Osteocyte (in vitro differentiated cells): ENCODE results near the gene SLC4A5. TPM values are rescaled to one million over a fixed set of nuclear protein-coding genes. Genes with fewer than 3 reads are reported as not detected.

Experiments used
- DNase-seq: peaks from one replicate; pipeline ENCODE4 v3.0.0; 2021; ENCODE audit warnings: mixed read lengths; ENCODE audit not compliant: unreplicated experiment; ENCODE audit errors: extremely low spot score
- H3K27ac Mint-ChIP-seq: one replicate; pipeline ENCODE4 v1.8.0; 2021; ENCODE audit warnings: mild to moderate bottlenecking, mixed read lengths; ENCODE audit not compliant: unreplicated experiment
- H3K27me3 Mint-ChIP-seq: one replicate; pipeline ENCODE4 v1.8.0; 2021; ENCODE audit warnings: mixed read lengths; ENCODE audit not compliant: unreplicated experiment
- H3K36me3 Mint-ChIP-seq: one replicate; pipeline ENCODE4 v1.8.0; 2021; ENCODE audit warnings: mixed read lengths; ENCODE audit not compliant: unreplicated experiment
- H3K4me1 Mint-ChIP-seq: one replicate; pipeline ENCODE4 v1.8.0; 2021; ENCODE audit warnings: mixed read lengths; ENCODE audit not compliant: unreplicated experiment
- H3K4me3 Mint-ChIP-seq: one replicate; pipeline ENCODE4 v1.8.0; 2021; ENCODE audit warnings: mild to moderate bottlenecking, moderate library complexity, mixed read lengths; ENCODE audit not compliant: unreplicated experiment
- H3K9me3 Mint-ChIP-seq: one replicate; pipeline ENCODE4 v1.8.0; 2021; ENCODE audit warnings: mixed read lengths; ENCODE audit not compliant: unreplicated experiment
- total RNA-seq: library from RNA; stranded (reverse); gene quantifications from 2 replicates; pipeline ENCODE4 v1.2.1, GENCODE V29; 2021
- TF ChIP-seq, protein P1 (sequence below): fragments of 200-600 bp; sonication (generic); IDR thresholded peaks from 2 replicates; pipeline ENCODE4 v1.5.0; 2021; ENCODE audit warnings: antibody characterized with exemption, mild to moderate bottlenecking, moderate library complexity

Gene SLC4A5
- total RNA-seq, 1 donor from 2014 or later, result 1.6 TPM

DNA sequence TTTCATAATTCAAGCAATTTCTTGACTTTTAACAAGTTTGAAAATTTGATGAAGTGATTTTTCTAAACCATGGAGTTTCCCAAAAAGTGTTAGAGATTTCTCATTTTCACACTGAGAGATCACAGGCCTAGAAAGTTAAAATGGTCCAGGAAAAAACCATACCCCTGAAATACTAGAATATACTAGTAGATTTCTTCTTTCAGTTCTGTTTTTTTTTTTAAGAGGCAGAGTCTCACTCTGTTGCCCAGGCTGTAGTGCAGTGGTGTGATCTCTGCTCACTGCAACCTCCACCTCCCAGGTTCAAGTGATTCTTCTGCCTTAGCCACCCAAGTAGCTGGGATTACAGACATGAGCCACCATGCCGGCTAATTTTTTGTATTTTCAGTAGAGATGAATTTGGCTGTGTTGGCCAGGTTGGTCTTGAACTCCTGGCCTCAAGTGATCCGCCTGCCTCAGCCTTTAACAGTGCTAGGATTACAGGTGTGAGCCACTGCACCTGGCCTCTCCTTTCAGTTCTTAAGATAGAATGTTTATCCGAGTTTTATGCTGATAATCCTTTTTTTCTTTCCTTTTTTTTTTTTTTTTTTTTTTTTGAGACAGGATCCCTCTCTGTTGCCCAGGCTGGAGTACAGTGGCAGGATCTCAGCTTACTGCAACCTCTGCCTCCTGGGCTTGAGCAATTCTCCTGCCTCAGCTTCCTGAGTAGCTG, 130.4 kb downstream of the SLC4A5 start:
- no peaks in the 10 kb centered on the region for H3K9me3 Mint-ChIP-seq
- H3K4me3 Mint-ChIP-seq, result no peak overlapping the region
- H3K27ac Mint-ChIP-seq, result no peak overlapping the region
- peaks cover 26% of the 10 kb centered on the region for H3K4me1 Mint-ChIP-seq
- TF ChIP-seq, protein P1, sequence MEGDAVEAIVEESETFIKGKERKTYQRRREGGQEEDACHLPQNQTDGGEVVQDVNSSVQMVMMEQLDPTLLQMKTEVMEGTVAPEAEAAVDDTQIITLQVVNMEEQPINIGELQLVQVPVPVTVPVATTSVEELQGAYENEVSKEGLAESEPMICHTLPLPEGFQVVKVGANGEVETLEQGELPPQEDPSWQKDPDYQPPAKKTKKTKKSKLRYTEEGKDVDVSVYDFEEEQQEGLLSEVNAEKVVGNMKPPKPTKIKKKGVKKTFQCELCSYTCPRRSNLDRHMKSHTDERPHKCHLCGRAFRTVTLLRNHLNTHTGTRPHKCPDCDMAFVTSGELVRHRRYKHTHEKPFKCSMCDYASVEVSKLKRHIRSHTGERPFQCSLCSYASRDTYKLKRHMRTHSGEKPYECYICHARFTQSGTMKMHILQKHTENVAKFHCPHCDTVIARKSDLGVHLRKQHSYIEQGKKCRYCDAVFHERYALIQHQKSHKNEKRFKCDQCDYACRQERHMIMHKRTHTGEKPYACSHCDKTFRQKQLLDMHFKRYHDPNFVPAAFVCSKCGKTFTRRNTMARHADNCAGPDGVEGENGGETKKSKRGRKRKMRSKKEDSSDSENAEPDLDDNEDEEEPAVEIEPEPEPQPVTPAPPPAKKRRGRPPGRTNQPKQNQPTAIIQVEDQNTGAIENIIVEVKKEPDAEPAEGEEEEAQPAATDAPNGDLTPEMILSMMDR, result no peak
- DNase-seq, result peak; percentile 19
- H3K27me3 Mint-ChIP-seq, result no peaks in the 10 kb centered on the region
- H3K36me3 Mint-ChIP-seq, result peaks cover 64% of the 10 kb centered on the region

GRCh38 chr2:74206180-74206688, 137.0 kb downstream of the SLC4A5 start:
- Mint-ChIP-seq H3K27ac (peak overlapping the region; percentile 64), H3K4me1 (peaks cover 83% of the 10 kb centered on the region), H3K4me3 (peak overlapping the region; percentile 10), H3K36me3 (peaks cover 53% of the 10 kb centered on the region), H3K9me3 (no peaks in the 10 kb centered on the region), H3K27me3 (no peaks in the 10 kb centered on the region)
- DNase-seq, result no peak
- TF ChIP-seq, protein P1, result no peak

DNA sequence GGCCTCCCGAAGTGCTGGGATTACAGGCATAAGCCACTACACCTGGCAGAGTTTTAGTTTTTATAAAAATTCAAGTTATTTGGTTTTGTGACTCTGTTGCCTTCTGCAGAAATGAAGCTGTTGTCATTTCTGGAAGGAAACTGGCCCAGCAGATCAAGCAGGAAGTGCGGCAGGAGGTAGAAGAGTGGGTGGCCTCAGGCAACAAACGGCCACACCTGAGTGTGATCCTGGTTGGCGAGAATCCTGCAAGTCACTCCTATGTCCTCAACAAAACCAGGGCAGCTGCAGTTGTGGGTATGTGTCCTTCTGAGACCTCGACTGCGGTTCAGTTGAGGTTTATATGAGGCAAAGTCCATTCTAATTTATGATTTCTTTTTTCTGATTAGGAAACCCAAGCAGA, 137.6 kb downstream of the SLC4A5 start:
- no peak for DNase-seq
- peaks cover 50% of the 10 kb centered on the region for H3K36me3 Mint-ChIP-seq
- TF ChIP-seq, protein P1, result no peak
- no peak overlapping the region for H3K27ac Mint-ChIP-seq
- no peaks in the 10 kb centered on the region for H3K9me3 Mint-ChIP-seq
- peaks cover 89% of the 10 kb centered on the region for H3K4me1 Mint-ChIP-seq
- H3K27me3 Mint-ChIP-seq, result no peaks in the 10 kb centered on the region
- H3K4me3 Mint-ChIP-seq, result no peak overlapping the region

- DNase-seq, result no peak
- Mint-ChIP-seq H3K27me3 (no peaks in the 10 kb centered on the region), H3K9me3 (no peaks in the 10 kb centered on the region), H3K27ac (peak overlapping the region; percentile 14), H3K4me1 (peaks cover 90% of the 10 kb centered on the region), H3K4me3 (no peak overlapping the region), H3K36me3 (peaks cover 46% of the 10 kb centered on the region)
- TF ChIP-seq, protein P1, result no peak
These were observed 138.1 kb downstream of the SLC4A5 start for GRCh38 chr2:74205113-74205512.

- Mint-ChIP-seq H3K4me3 (no peak overlapping the region), H3K27ac (no peak overlapping the region), H3K27me3 (no peaks in the 10 kb centered on the region), H3K9me3 (no peaks in the 10 kb centered on the region), H3K4me1 (peaks cover 87% of the 10 kb centered on the region), H3K36me3 (peaks cover 41% of the 10 kb centered on the region)
- TF ChIP-seq, protein P1, result no peak
- no peak for DNase-seq
These were observed 138.8 kb downstream of the SLC4A5 start for GRCh38 chr2:74204436-74204835.
